Cardiac fibroblast (primary cell): ENCODE data around the gene RBPJL.

ENCODE experiments used
- DNase-seq, 2 donors: peaks; one replicate each; pipeline versions ENCODE4 v3.0.0 to v3.0.0-alpha.2; 2010; ENCODE audit warnings: low read depth in 2 of 2
- H3K4me3 ChIP-seq, 2 donors: replicated peaks in 1 of 2; 1 replicate in 1 of 2; 2 replicates in 1 of 2; pipeline ENCODE4 v1.5.1; 2011; ENCODE audit warnings: low read depth in 2 of 2, low read length in 2 of 2, mild to moderate bottlenecking in 2 of 2, moderate library complexity in 1 of 2
- CTCF ChIP-seq: IDR thresholded peaks from one replicate; pipeline ENCODE4 v1.5.1; 2011; ENCODE audit warnings: low read depth, mild to moderate bottlenecking, low read length, inconsistent platforms

The RBPJL gene

GRCh38 chr20:45358282-45359068 lies 51.8 kb downstream of the RBPJL start:
- no peak for TF ChIP-seq CTCF
- H3K4me3 ChIP-seq: no peak overlapping the region
- peak; percentile 88 to 92 for DNase-seq

- no peak overlapping the region for H3K4me3 ChIP-seq
- no peak for TF ChIP-seq CTCF
- peak; percentile 80 to 81 for DNase-seq
Measured at GRCh38 chr20:45359069-45359405, 52.4 kb downstream of the RBPJL start.

GRCh38 chr20:45359406-45360148 lies 52.9 kb downstream of the RBPJL start:
- DNase-seq: peak; percentile 75 to 86
- TF ChIP-seq CTCF: no peak
- no peak overlapping the region for H3K4me3 ChIP-seq

GRCh38 chr20:45361793-45362192 lies 55.2 kb downstream of the RBPJL start:
- TF ChIP-seq CTCF: no peak
- no peak for DNase-seq

GRCh38 chr20:45362804-45363610 lies 56.4 kb downstream of the RBPJL start, which contains the start of gene SYS1:
Gene SYS1, plus strand, starts transcription at chr20:45363156. Its CDS starts 376 bp downstream, at chr20:45363532.
- peak within 1 kb of the TSS; percentile 88 to 90 for H3K4me3 ChIP-seq
- peak; percentile 99 for DNase-seq
- TF ChIP-seq CTCF: peak; percentile 83

More at GRCh38 chr20:45361793-45362192, 55.2 kb downstream of the RBPJL start:
- no peak overlapping the region for H3K4me3 ChIP-seq

GRCh38 chr20:45363611-45364492 lies 57.2 kb downstream of the RBPJL start:
- peak overlapping the region; percentile 88 to 90 for H3K4me3 ChIP-seq
- no peak for TF ChIP-seq CTCF
- no peak for DNase-seq
